Umbilical cord (tissue), 2 donors: ENCODE measurements around the gene PRRT4. TPM values are rescaled to one million over a fixed set of nuclear protein-coding genes. Genes with fewer than 3 reads are reported as not detected.

Experiments used
- DNase-seq: peaks from one replicate; pipeline ENCODE4 v3.0.0-alpha.2; 2015; ENCODE audit warnings: low spot score
- total RNA-seq: library from RNA; depleted of rRNA; stranded (reverse); fragments of >200 nt; gene quantifications from one replicate; pipeline ENCODE4 v1.2.3, GENCODE V29; 2014; ENCODE audit warnings: low replicate concordance; ENCODE audit not compliant: insufficient read depth

The PRRT4 gene
- total RNA-seq, 1 donor from 2014 or later: 0.24 TPM

DNA sequence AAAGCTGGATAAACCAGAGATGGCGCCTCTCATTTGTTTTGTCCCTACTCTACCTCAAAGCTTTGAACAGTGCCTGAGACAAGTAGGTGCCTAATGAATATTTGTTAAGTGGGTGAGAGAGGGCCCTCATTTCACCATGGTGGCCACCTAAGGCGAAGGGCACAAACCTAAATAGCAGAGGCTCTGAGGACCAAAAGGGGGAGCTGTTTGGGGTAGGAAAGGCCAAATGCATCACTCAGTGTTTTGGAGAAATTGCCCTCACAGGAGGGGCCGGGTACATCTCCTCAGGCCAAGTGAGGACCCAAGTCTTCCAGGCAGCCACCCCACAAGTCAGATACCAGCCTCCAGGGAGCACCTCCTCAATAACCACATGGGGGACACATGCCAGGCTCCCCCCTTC, 34.3 kb upstream of the PRRT4 start:
- DNase-seq: no peak

DNA sequence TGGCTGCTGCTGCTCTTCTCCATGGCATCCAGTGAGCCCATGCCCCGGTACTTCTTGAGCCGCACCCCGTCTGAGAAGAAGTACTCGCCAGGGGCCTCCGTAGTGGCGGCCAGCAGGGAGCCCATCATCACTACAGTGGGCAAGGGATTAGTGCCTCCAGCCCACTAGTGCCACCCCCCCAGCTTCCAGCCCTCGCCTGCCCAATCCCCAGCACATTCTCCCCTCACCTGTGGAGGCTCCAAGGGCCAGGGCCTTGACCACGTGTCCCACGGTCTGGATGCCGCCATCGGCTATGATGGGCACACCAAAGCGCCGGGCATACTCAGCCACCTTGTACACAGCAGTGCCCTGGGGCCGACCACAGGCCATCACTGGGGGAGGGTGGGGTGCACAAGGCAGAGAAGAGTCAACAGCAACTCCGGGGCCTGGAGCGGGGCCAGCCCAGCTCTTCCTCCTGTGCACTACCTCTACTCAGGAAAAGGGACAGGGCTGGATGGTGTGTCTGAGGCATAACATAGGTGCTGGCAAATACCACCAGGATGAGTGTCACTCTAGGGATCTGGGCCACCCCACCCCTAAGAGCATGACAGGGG, 33.5 kb upstream of the PRRT4 start:
- DNase-seq: no peak

DNA sequence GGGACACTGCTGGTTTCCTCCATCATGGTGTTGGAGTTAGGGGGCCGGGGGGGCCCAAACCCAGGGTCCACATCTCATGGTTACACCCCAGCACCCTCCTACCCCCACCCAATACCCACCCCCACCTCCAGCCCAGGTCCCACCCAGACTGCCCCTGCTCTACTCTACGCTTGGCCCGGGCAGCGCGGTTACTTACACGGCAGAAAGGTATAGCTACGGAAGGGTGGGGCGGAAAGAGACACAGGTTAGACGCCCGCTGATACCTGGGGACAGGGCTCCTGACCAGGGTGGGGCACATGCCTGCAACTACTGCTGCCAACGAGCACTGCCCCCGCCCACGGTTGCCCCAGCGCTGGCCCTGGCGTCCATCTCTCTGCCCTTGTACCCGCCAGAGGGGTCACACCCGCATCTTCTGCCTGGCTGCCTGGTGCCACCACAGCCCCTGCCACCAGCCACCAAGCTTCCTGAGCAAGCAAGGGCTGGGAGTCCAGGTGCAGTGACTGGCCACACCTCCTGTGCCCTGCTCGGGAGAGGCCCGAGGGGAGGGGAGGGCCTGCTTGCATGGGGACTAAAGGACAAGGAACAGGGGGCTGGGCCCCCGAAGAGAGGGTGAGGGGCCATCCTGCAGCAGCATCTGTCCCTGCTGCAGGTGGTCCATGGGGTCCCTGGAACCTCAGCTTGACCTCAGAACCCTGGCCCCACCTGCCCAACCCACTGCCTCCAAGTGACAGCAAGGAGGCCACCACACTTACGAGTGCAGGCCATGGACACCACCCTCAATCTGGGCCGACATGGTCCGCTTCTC, 32.2 kb upstream of the PRRT4 start:
- no peak for DNase-seq

DNA sequence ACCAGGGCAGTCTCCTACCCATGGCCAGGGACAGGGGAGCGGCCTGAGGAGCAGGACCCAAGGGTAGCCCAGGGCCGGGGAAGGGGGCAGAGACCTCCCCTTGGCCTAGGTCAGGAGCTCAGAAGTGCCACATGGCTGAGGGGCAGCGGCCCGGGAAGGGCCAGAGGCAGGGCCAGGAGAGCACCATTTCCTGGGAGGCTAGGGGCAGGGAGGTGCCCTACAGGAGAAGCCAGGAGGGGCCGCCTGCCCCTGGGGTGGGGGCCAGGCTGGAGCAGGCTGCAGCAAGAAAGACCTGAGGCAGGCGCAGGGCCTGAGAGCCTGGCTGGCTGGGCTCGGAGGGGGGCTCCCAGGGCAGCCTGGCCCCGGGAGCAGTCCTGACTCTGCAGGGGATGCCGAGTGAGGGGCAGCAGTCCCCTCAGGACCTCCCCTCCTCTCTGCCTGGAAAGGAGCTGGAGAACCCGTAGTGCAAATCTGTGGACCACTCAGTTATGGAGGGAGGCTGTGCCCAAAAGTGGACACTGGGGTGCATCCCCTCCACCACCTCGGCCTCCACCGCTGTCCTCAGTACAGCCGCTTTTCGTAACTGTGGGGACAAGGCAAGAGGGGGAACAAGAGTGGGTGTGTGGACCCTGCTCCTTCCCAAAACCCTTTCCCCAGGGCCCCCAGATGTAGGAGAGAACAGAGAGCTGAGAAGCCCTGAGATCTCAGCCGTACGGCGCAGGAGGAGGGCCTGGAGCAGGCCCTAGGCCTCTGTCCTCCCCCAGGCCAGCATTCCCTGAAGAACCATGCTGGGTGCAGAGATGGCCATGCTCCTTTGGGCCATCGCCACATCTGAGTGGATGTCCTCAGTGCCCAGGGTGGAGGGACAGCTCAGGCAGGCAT, 31.2 kb upstream of the PRRT4 start:
- DNase-seq: no peak

DNA sequence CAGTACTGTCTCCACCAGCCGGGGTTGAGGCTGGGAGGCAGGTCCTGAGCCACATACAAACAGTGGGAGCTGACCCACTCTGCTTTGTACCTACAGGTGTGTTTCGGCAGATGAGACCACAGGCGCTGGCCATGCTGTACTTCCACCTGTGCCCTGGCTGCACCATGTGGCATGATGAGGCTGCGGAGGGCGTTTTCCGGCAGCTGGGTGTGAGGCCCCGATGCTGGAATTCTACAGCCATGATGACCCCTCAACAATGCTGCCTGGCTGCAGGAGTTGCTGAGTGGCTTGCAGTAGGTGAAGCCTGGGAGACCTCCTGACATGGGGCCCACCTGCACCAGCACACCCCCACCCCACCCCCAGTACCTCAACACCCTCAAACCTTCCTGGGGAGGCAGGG, 30.3 kb upstream of the PRRT4 start:
- no peak for DNase-seq

DNA sequence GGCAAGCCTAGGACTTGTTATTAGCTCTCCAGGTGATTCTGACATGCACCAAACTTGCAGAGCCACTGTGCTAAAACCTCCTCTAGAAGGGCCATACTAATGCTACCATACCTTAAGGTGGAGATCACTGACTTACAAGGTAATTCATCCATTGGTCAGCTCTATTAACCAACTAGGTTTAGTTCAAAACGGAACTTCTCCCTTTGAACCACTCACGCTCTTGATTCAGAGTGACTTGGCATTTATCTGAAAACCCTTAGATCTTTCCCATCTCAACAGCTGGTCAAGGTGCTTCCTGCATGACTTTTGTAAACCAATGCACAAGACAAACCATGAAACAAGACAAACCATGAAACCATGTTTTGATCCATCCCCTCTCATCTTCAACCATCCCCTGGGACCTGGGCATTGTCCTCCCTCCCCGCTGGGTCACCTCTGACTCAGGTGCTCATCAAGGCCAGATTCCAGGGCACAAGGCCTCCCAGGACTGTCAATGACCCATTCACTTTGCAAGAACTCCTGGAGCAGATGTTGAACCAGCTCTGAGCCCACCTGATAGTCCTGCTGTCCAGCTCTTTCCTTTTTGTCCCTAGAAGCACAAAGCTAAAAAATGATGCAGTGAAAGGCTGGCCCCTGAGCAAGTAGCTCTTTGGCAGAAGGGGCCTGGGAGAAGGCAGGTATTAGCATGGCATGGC, 29.5 kb upstream of the PRRT4 start:
- no peak for DNase-seq

DNA sequence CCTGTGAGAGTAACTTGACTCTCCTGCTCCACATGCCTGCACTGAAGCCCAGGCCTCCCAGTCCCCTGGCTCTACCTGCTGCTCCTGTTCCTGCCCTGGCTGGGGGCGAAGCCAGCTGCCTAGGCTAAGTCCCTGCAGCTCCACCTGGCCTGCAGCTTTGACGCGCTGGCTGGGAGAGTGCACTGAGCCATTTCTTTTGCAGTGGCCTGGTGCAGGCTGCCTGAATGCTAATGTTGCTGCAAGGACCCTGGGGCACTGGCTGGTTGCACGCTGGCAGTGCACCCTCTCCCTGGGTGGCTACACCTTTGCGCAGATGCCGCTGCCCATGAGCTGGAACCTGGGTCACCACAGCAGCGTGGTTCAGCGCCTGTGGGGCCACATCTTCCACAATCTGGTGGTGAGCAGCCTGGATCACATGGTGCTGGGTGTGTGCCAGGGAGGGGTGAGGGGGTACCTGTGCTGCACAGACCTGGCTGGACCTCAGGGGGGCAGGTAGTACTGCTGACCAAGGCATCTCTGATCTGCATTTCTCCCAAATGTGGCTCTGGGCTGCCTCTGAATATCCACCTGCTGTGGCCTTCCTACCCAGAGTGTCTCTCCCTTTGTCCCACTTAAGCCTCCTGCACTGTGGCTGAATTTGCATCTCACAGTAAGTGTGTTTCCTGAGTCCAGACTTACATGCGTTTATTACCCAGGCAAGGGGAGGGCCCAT, 28.3 kb upstream of the PRRT4 start:
- DNase-seq: no peak

DNA sequence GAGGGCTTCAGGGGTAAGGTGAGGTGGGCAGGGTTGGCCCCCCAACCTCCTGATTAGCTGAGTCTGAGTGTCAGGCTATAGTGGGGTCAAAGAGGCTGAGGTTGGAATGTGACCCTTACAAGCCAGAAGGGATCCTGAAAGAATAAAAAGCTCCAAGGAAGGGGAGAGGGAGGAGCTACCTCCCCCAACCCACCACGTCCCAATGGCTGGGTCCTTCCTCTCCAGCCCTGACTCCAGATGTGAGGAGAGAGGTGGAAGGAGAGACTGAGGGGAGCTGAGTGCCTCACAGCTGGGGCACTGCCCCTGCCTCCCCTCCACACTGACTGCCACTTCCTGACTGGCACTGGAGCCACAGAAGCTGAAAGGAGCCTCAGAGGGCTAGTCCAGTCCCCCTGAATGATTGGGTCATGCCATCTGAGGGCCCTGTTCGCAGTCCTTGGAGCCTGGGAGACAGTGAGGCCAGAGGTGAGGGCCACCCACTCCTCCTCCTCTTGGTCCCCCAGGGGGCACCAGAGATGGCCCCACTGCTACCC, 27.7 kb upstream of the PRRT4 start:
- DNase-seq: no peak

DNA sequence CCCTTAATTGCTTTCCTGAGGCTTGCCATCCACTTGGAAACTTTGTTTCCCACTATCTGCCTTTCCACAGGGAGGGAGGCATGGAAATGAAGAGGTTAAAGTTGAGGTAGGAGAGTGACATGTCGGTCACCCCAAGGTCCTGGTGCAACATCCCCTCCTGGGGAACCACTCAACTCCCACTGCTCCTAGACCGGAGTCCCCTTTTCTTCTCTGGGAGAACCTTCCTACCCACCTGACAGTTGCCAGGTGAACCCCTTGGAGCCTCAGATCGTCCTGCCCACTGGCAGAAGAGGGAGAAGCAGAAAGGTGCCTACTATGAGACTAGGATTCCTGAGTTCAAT, 26.6 kb upstream of the PRRT4 start:
- no peak for DNase-seq

DNA sequence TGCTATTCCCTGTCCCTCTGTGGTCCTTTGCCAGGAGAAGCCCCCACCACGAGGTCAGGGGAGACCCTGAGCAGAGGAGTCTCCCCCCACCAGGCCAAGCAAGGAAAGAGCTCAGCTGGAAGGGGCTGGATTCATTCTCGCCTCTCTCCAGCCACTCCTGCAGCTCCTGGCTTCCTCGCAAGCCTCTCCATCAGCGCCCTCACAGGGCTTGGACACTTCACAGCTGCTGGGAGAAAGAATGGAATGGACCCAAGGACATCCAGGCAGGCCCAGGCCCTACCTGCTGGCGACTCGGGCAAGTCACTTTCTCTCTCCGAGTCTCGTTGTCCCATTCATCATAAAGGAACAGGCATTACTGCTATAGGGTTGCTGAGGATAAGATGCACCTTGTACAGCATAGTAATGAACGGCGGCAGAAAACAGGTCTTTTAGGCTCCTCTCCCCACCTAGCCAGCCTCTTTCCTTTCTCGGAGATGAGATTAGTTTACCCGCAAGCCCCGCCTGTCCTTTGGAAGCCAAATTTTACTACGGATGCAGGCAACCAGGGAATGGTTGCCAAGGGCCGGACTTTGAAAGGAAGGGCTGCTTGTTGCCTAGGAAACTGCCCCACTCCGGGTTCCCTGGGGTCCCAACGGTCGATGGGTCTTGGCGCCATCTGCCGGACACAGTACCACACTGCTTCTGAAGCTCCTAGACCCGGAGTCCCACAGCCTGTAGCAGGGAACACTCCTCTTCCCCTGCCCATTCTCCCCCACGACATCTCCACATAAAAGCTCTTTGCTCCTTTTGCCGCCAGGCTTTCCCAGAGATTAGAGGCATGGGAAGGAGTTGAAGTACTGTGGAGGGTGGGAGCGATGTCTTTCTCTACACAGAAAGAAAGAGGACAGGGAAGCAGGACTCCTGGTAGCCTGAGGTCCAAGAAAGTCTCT, 26.0 kb upstream of the PRRT4 start:
- peak; percentile 82 for DNase-seq

DNA sequence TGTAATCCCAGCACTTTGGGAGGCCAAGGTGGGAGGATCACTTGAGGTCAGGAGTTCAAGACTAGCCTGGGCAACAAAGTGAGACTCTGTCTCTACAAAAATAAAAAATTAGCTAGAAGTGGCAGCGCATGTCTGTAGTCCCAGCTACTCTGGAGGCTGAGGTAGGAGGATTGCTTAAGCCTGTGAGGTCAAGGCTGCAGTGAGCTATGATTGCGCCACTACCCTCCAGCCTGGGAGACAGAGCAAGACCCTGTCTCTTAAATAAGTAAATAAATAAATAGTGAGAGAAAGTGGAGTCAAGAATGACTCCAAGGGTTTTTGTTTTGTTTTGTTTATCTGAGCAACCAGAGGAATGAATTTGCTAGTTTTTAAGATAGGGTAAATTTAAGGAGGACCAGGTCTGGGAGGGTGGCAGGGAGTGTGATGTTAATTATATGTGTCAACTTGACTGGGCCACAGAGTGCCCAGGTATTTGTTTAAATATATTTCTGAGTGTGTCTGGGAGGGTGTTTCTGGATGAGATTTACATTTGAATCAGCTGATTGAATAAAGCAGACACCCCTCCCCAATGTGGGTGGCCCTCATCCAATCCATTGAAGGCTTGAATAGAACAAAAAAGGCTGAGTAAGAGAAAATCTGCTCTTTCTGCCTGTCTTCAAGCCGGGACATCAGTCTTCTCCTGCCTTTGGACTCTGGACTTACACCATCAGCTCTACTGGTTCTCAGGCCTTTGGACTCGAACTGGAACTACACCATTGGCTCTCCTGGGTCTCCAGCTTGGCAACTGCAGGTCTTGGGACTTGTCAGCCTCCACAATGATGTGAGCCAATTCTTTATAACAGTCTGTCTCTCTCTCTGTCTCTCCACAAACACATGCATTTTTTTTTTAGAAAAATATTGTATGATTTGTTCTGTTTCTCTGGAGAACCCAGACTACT, 24.8 kb upstream of the PRRT4 start:
- no peak for DNase-seq

DNA sequence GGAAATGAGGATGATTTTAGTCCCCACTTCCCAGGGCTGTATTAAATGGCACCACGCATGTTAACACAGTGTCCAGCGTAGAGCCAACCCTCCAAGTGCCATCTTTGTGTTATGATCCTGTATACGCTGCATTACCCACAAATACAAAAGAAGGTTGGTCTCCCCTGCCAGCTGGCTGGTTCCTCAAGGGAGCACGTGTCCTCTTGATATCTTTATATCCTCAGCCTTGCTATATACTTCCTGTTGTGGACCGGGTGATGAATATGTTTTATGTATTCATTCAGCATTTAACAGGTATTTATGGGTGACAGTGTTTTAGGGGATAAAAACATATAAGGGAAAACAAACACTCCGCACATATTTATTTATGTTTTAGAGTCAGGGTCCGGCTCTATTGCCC, 23.2 kb upstream of the PRRT4 start:
- DNase-seq: no peak

DNA sequence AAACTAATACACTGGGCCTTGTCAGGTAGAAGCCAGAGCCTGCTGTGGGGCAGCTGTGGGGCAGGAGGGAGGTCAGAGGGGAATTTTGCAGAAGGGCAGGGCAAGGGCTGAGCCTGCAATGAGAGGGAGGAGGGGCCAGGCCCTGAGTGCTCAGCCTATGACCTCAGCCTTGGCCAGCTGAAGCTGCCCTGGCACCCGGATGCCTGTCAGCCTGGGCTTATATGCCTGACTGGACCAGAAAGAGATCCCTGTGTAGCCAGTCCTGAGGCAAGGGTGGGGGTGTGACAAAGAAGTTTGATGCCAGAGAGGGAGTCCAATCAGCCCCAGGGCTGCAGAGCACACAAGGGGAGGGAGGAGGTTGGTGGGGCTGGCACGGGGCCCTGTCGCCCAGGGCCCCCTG, 22.3 kb upstream of the PRRT4 start:
- DNase-seq: no peak

DNA sequence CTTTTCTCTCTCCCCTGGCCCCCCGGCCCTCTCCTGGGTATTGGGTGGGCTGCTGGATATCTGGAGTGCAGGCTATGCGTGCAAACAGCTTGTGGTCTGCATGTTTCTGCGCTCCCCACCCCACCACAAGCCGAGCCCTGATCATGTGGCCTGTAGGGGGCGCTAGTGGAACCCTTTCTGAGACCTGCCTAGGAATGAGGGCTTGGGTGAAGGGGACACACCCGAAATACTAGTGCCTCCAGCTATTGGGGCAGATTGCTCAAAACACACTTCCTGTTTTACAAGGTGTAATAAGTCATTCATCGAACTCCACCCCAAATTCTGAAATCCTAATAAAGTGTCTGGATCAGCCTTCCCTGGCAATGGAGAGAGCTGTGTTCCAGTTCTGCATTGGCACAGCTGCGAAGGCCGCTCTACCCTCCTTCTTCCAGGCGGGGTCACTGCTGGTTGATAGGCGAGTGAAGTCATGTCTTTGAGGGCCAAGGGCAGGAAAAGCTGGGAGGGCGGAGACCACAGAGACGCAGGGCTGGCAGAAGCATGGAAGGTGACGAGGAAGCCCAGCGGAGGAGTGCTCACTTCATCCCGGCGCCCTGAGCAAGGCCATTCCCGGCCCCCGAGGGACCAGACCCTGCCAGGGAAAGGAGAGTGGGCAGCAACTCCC, 19.8 kb upstream of the PRRT4 start:
- no peak for DNase-seq

DNA sequence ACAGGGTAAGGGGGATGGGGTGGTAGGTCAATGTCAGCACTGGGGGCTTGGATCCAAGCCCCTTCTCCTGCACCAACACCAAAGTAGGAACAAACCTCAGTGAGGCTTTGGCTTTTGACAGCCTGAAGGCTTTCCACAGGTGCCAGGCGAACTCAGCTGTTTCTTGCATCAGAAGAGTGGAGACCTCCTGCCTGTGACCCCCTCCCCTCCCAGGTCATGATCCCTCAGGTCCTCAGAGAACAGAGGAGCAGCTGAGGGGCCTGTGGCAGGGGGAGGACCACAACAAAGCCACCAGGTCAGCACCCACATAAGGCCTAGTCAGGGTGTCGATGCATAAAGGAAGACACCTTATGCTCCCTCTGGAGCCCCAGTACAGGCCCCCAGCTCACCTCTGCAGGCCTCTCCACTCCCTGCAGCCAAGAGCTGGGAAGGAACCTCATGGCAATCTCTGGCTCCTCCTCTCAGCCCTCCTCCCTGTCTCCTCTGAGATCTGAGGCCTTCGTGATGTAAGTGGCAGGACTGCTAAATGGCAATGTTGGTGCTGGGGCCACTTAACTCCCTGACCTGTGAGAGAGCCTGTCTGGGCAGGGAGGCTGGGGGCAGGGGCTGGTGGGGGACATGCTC, 19.1 kb upstream of the PRRT4 start:
- DNase-seq: peak; percentile 42

DNA sequence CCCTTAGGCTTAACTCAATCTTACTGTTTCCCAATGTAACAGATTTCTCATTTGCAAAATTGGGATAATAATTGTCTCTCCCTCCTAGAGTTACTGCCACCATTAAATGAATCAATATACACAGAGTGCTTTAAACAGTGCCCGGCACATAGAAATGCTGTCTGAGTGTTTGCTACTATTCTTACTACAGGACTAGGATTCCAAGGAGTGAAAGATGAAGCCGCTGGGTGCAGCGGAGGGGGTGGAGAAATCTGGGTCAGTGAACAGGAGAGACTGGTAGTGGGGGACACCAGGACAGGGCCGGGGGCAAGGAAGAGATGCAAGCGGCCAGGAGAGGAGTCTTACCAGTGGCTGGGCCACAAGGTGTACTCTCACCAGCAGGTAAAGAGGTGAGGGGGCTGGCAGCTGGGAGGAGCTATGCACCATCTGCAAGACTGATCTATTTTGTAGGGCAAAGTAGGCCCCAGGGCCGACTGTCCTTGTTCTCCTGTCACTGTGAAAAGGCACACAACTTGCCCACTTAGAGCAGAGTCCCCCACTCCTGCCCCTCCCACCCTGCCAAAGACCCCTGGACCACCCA, 18.5 kb upstream of the PRRT4 start:
- DNase-seq: no peak

DNA sequence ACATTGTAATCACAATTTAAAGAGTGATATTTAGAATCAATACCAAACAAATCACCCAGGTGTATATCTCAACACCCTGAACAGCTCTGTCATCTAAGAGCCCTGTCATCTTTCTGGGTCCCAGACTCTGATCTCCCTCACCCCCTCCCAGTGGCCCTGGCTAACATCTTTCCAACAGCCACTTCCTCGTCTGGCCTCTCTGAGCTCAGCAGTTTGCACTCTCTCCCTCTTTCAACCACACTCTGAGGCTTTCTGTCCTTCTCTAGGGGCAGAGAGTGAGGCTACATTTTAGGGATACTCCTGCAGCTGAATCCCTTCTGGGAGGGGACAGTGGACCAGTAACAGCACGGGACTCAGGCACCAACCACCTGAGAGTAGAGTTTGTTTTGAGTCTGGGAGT, 17.1 kb upstream of the PRRT4 start:
- no peak for DNase-seq

DNA sequence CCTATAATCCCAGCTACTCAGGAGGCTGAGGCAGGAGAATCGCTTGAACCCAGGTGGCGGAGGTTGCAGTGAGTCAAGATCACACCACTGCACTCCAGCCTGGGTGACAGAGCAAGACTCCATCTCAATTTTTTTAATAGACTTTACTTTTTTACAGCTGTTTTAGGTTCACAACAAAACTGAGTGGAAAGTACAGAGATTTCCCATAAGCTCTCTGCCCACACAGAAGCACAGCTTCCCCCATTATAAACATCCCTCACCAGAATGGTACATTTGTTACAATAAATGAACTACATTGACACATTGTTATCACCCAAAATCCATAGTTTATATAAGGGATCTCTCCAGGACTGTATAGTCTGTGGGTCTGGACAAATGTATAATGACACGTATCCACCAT, 14.6 kb upstream of the PRRT4 start:
- DNase-seq: no peak
